Panc1 (cell line): ENCODE results near the gene SUPT3H. TPM values are rescaled to one million over a fixed set of nuclear protein-coding genes. Genes with fewer than 3 reads are reported as not detected.
"Not testable (repeated sequence)": the region's sequence is repeated elsewhere in the genome, so short reads cannot be mapped to it uniquely, and the experiment has no call there.

ENCODE experiments used
- ATAC-seq: fragments of 200-7000 bp; cut with Tn5 transposase; 2 replicates; pipeline ENCODE4 v1.9.1; 2020; ENCODE audit warnings: mild to moderate bottlenecking, moderate library complexity
- BruUV-seq: library from RNA; stranded (reverse); fragments of 400-500 nt; replicated peaks from 2 replicates; lab custom pipeline; 2021; lab: Mats Ljungman, UMichigan
- CTCF ChIA-PET: fragments of 300-600 bp; sonication (Branson Sonifier 250); formaldehyde crosslinking; loops from one replicate; lab custom pipeline; 2022; ENCODE audit warnings: antibody characterized with exemption; lab: Charles Lee
- POLR2A ChIA-PET: fragments of 300-600 bp; sonication (Branson Sonifier 250); formaldehyde crosslinking; loops from one replicate; lab custom pipeline; 2022; ENCODE audit warnings: antibody characterized with exemption; lab: Charles Lee
- DNase-seq: peaks from one replicate; pipeline ENCODE4 v3.0.0-alpha.2; 2010; ENCODE audit warnings: low read depth, low spot score
- H3K27ac ChIP-seq: 2 replicates; pipeline ENCODE4 v1.5.1; 2011; ENCODE audit warnings: mild to moderate bottlenecking, low read length, inconsistent platforms
- H3K27me3 ChIP-seq: fragments of 200-500 bp; sonication (Bioruptor generic); 2 replicates; pipeline ENCODE4 v1.6.0; 2014; ENCODE audit warnings: low read length, inconsistent platforms; ENCODE audit not compliant: control insufficient read depth, insufficient read depth
- H3K36me3 ChIP-seq: fragments of 200-500 bp; sonication (Bioruptor generic); 2 replicates; pipeline ENCODE4 v1.5.1; 2014; ENCODE audit warnings: inconsistent platforms, mild to moderate bottlenecking, low read length, moderate library complexity; ENCODE audit not compliant: control insufficient read depth, insufficient read depth
- H3K4me1 ChIP-seq: 2 replicates; pipeline ENCODE4 v1.5.1; 2011; ENCODE audit warnings: inconsistent platforms, mild to moderate bottlenecking, low read length, moderate library complexity; ENCODE audit not compliant: control insufficient read depth, insufficient read depth
- H3K4me3 ChIP-seq, 2 experiments: 2 replicates each; pipeline ENCODE4 v1.5.1; 2011 to 2012; ENCODE audit warnings: low read depth in 2 of 2, low read length in 2 of 2, mild to moderate bottlenecking in 2 of 2, inconsistent platforms in 1 of 2, moderate library complexity in 1 of 2
- H3K9me3 ChIP-seq: fragments of 200-500 bp; sonication (Bioruptor generic); 2 replicates; pipeline ENCODE4 v1.5.1; 2014; ENCODE audit warnings: low read depth, mild to moderate bottlenecking, inconsistent platforms, low read length, moderate library complexity; ENCODE audit not compliant: control insufficient read depth, insufficient read depth
- CTCF ChIP-seq: fragments of 450-650 bp; IDR thresholded peaks from 2 replicates; pipeline ENCODE4 v1.5.1; 2017; ENCODE audit warnings: mild to moderate bottlenecking
- POLR2AphosphoS5 ChIP-seq: IDR thresholded peaks from 2 replicates; pipeline ENCODE4 v1.6.1; 2012; ENCODE audit warnings: mild to moderate bottlenecking, low read depth, low read length, moderate library complexity
- REST ChIP-seq, 2 experiments: IDR thresholded peaks; 2 replicates each; pipeline ENCODE4 v1.6.1; 2011 to 2012; ENCODE audit warnings: low read depth in 2 of 2, control low read depth in 1 of 2, low read length in 1 of 2, mild to moderate bottlenecking in 1 of 2, moderate library complexity in 1 of 2; ENCODE audit not compliant: insufficient read depth in 1 of 2
- SIN3A ChIP-seq: IDR thresholded peaks from 2 replicates; pipeline ENCODE4 v1.6.1; 2012; ENCODE audit warnings: low read depth, mild to moderate bottlenecking, low read length, moderate library complexity, borderline replicate concordance; ENCODE audit not compliant: insufficient read depth
- TCF7L2 ChIP-seq: IDR thresholded peaks from 2 replicates; pipeline ENCODE4 v1.6.1; 2011; ENCODE audit warnings: mild to moderate bottlenecking, low read depth, low read length, inconsistent platforms
- in situ Hi-C: cut with HindIII; loops from 2 replicates; pipeline ENCODE4 v1.10.0; 2016; ENCODE audit warnings: low sequenced_read_pairs, low pct_unique_long_range_greater_than_20kb
- intact Hi-C: fragments of 100-400 bp; cut with micrococcal nuclease; formaldehyde crosslinking; loops from one replicate; pipeline ENCODE4 v1.10.0; 2022; ENCODE audit not compliant: unreplicated experiment
- total RNA-seq: library from RNA; stranded (reverse); gene quantifications from one replicate; pipeline ENCODE4 v1.2.1, GENCODE V29; 2021; ENCODE audit not compliant: unreplicated experiment

SUPT3H gene
- total RNA-seq, 1 experiment from 2014 or later = 11.0 TPM

- H3K9me3 ChIP-seq = no peaks in the 10 kb centered on the region
- CTCF ChIA-PET = no interaction called here
- no peaks in the 10 kb centered on the region for H3K4me1 ChIP-seq
- ATAC-seq (no peak), DNase-seq (no peak)
- intact Hi-C loops (no loop called here), in situ Hi-C loops (no loop called here)
- TF ChIP-seq CTCF = no peak
- H3K4me3 ChIP-seq = no peak overlapping the region
- H3K36me3 ChIP-seq = no peaks in the 10 kb centered on the region
- BruUV-seq = no TSS peak
- no peaks in the 10 kb centered on the region for H3K27me3 ChIP-seq
- no peak overlapping the region for H3K27ac ChIP-seq
- POLR2A ChIA-PET = no interaction called here
These were observed 78.6 kb downstream of the SUPT3H start for GRCh38 chr6:45299096-45299581.

GRCh38 chr6:45297320-45297719 lies 80.4 kb downstream of the SUPT3H start:
- Histone ChIP-seq H3K4me1 (no peaks in the 10 kb centered on the region), H3K4me3 (no peak overlapping the region), H3K27ac (no peak overlapping the region), H3K36me3 (no peaks in the 10 kb centered on the region), H3K27me3 (no peaks in the 10 kb centered on the region), H3K9me3 (no peaks in the 10 kb centered on the region)
- ATAC-seq = no peak
- no peak for TF ChIP-seq CTCF
- TF ChIP-seq REST (IDR thresholded peaks at IDR 0.05; ENCODE audit: insufficient read depth in 1 of 2, low read depth in 2 of 2, low read length in 1 of 2) = no peak
- TF ChIP-seq SIN3A = no peak
- no peak for TF ChIP-seq TCF7L2
- no peak for TF ChIP-seq POLR2AphosphoS5
- ChIA-PET POLR2A (interaction anchor here (0.6 to 0.7 kb wide), 2 partner anchors 53 to 89 kb away, joined by 3 to 9 read pairs; no protein-coding TSS in a partner anchor), CTCF (no interaction called here)
- no TSS peak for BruUV-seq
- DNase-seq = no peak
- intact Hi-C loops = no loop called here
- in situ Hi-C loops = no loop called here

GRCh38 chr6:45294065-45294701 lies 83.6 kb downstream of the SUPT3H start:
- intact Hi-C loops, in situ Hi-C loops, CTCF ChIA-PET, H3K27ac ChIP-seq, H3K27me3 ChIP-seq, DNase-seq, H3K4me3 ChIP-seq, BruUV-seq, H3K9me3 ChIP-seq, ATAC-seq, H3K4me1 ChIP-seq, H3K36me3 ChIP-seq: not testable (repeated sequence)
- POLR2A ChIA-PET = interaction anchor here (0.6 kb wide), 1 partner anchor 56 kb away, joined by 9 read pairs; no protein-coding TSS in a partner anchor
